Stimulated activated CD8-positive, alpha-beta memory T cell treated with anti-CD3 and anti-CD28 coated beads, Interleukin-7, amount 100 ng/mL, for 48 hours (primary cell): ENCODE measurements around the gene CRTC1.

Source experiments
- DNase-seq, 2 donors: peaks; one replicate each; pipeline ENCODE4 v3.0.0-alpha.2; 2020; ENCODE audit warnings: low read depth in 1 of 2; ENCODE audit errors: extremely low read depth in 1 of 2

The CRTC1 gene

GRCh38 chr19:18831524-18832305, 148.2 kb downstream of the CRTC1 start, which contains the start of gene UPF1:
UPF1 (plus strand) TSS chr19:18831959; CDS start chr19:18832210, 251 bp downstream.
- peak; percentile 93 to 94 for DNase-seq
